SU-DHL-6 (cell line): ENCODE measurements around the gene ENDOU.

Source experiments
- EZH2phosphoT487 ChIP-seq: fragments of 200-600 bp; sonication (generic), shearing (Covaris generic); conservative IDR thresholded peaks from 2 replicates; pipeline ENCODE4 v1.6.1; 2018; ENCODE audit warnings: mild to moderate bottlenecking, antibody characterized with exemption, low read length, moderate library complexity, mixed read lengths
- TF ChIP-seq, protein P1 (sequence below): fragments of 200-600 bp; sonication (generic); IDR thresholded peaks from one replicate; pipeline ENCODE4 v1.5.1; 2017; ENCODE audit warnings: antibody characterized with exemption, mild to moderate bottlenecking, low read length, moderate library complexity; ENCODE audit not compliant: insufficient read depth, poor library complexity, severe bottlenecking

DNA sequence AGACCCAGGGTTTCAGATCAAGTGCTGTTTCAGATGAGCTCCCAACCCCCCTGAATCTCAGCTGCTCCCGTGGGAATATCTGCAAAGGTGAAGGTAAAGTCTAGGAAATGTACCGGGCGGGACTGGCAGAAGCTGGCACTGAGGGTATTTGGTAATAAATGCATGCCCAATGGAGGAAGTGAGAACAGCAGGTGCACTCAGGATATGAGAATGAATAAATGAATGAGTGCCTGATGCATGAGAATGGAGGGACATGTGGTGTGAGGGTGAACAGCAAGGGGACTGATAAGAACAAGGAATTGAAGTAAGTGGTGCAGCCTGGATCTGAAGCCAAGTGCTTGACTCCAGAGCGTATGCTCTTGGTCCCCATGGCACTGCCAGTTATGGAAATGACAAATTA is 21.8 kb upstream of the ENDOU start:
- TF ChIP-seq, protein P1, sequence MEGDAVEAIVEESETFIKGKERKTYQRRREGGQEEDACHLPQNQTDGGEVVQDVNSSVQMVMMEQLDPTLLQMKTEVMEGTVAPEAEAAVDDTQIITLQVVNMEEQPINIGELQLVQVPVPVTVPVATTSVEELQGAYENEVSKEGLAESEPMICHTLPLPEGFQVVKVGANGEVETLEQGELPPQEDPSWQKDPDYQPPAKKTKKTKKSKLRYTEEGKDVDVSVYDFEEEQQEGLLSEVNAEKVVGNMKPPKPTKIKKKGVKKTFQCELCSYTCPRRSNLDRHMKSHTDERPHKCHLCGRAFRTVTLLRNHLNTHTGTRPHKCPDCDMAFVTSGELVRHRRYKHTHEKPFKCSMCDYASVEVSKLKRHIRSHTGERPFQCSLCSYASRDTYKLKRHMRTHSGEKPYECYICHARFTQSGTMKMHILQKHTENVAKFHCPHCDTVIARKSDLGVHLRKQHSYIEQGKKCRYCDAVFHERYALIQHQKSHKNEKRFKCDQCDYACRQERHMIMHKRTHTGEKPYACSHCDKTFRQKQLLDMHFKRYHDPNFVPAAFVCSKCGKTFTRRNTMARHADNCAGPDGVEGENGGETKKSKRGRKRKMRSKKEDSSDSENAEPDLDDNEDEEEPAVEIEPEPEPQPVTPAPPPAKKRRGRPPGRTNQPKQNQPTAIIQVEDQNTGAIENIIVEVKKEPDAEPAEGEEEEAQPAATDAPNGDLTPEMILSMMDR, result no peak
- TF ChIP-seq EZH2phosphoT487, result no peak
